CD4-positive, alpha-beta T cell treated with Interleukin-15 for 4 hours (primary cell): ENCODE measurements around the gene MFAP2.

Experiments used
- DNase-seq: peaks from one replicate; pipeline ENCODE4 v3.0.0-alpha.2; 2020; ENCODE audit warnings: low spot score

Gene MFAP2

GRCh38 chr1:16980473-16981268 lies at the start of gene MFAP2:
Gene MFAP2 (minus strand): TSS chr1:16980620. CDS start chr1:16978273, 2,347 bp downstream.
- no peak for DNase-seq

DNA sequence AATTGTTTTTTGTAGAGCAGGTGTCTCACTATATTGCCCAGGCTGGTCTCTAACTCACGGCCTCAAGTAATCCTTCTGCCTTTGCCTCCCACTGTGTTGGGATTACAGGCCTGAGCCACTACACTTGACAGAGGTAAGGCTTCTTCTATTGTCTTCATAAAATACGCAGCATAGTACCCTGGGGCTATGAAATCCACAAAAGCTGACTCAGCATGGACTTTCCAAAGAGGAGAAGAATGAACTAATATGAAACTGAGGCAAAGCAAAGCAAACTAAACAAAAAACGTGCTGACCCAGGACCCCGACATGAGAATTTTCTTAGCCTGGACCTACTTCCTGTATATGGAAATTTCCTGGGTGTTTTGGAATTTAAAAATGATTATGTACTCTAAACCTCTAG lies 49.8 kb upstream of the MFAP2 start:
- no peak for DNase-seq

DNA sequence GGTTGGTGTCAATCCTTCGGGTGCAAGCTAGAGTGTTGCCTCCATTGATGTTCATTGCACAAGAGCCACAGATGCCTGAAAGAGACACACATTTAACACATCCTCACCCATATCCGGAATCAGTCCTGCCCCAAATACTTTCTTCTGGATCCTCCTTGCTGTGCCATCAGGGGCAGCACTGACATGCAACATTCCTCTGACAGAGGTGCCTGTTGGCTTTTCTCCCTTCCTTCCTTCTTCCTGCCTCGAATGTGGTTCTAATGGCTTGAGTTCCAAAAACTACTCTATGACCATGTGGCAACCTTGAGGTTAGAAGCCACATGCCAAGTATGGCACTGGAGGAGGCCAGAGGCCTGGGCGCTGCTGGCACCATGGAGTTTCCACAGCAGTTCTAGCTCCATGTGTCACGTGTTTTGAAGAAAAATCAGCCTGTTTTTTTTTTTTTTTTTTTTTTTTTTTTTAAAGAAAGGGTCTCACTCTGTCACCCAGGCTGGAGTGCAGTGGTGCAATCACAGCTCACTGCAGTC lies 48.3 kb upstream of the MFAP2 start:
- no peak for DNase-seq

DNA sequence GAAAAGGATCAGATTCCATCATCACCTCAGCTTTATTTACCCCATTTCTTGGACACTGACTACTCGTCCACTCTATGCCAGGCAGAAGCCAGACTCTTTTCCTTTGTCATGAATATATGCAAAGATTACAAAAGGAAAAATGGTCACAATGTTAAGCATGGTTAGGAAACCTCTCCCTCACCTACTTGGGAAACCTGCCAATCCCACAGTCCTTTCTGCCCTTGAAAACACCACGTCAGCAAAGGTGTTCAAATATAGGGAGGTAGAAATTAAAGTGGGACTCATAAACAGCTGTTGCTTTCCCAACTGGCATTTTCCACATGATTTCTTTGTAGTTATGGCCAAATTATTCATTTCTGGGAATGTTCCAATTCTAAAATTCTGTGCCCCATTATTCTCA lies 47.5 kb upstream of the MFAP2 start:
- no peak for DNase-seq

- no peak for DNase-seq
Measured at GRCh38 chr1:17027403-17027802, 47.0 kb upstream of the MFAP2 start.

GRCh38 chr1:17024721-17025120 lies 44.3 kb upstream of the MFAP2 start:
- no peak for DNase-seq

GRCh38 chr1:17023573-17023972 lies 43.2 kb upstream of the MFAP2 start:
- DNase-seq, result no peak

GRCh38 chr1:17023102-17023501 lies 42.7 kb upstream of the MFAP2 start:
- DNase-seq, result no peak

- no peak for DNase-seq
Measured at GRCh38 chr1:17021896-17022295, 41.5 kb upstream of the MFAP2 start.

GRCh38 chr1:17020502-17020901 lies 40.1 kb upstream of the MFAP2 start:
- DNase-seq, result no peak

GRCh38 chr1:17018849-17019248 lies 38.4 kb upstream of the MFAP2 start:
- DNase-seq, result no peak

- no peak for DNase-seq
Measured at GRCh38 chr1:17017435-17017834, 37.0 kb upstream of the MFAP2 start.

GRCh38 chr1:17016317-17016661 lies 35.9 kb upstream of the MFAP2 start:
- DNase-seq, result no peak

GRCh38 chr1:17014671-17015567 lies 34.5 kb upstream of the MFAP2 start:
- no peak for DNase-seq

GRCh38 chr1:17013491-17014320 lies 33.3 kb upstream of the MFAP2 start:
- no peak for DNase-seq

- DNase-seq, result no peak
Measured at GRCh38 chr1:17012775-17013490, 32.5 kb upstream of the MFAP2 start.

GRCh38 chr1:17011439-17012307 lies 31.3 kb upstream of the MFAP2 start, which contains the start of gene ATP13A2:
Gene ATP13A2 (minus strand): TSS chr1:17011928. CDS start chr1:17011738, 190 bp downstream.
- peak; percentile 76 for DNase-seq

- no peak for DNase-seq
Measured at GRCh38 chr1:17011092-17011438, 30.6 kb upstream of the MFAP2 start.

DNA sequence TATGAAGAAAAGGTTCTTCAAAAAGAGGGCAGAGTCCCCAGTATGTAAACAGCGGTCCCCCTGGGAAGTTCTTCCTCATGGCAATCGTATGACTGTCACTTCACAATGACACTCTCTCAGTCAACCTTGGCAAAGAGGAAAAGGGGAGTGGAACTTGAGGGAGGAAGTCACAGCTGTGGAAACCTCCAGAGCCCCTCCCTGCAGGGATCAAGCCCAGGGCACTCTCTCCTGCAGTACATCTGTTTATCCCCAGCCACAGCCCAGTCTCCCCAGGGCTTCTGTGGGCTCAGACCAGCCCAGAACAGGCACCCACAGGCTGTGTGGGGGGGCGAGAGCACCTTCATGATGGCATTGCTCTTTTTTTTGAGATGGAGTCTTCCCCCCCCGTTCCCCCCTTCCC lies 29.3 kb upstream of the MFAP2 start:
- no peak for DNase-seq

GRCh38 chr1:17008208-17008855 lies 27.9 kb upstream of the MFAP2 start:
- DNase-seq, result no peak
